VCaP (cell line): ENCODE results near the gene HRK.

ENCODE experiments used
- H3K27ac ChIP-seq: fragments of 450-650 bp; 2 replicates; pipeline ENCODE4 v1.5.1; 2017
- TF ChIP-seq, protein P1 (sequence below): fragments of 450-650 bp; conservative IDR thresholded peaks from 2 replicates; pipeline ENCODE4 v1.5.1; 2017; ENCODE audit warnings: mild to moderate bottlenecking, moderate library complexity

HRK gene

GRCh38 chr12:116855744-116856470 is 25.3 kb downstream of the HRK start:
- TF ChIP-seq, protein P1, sequence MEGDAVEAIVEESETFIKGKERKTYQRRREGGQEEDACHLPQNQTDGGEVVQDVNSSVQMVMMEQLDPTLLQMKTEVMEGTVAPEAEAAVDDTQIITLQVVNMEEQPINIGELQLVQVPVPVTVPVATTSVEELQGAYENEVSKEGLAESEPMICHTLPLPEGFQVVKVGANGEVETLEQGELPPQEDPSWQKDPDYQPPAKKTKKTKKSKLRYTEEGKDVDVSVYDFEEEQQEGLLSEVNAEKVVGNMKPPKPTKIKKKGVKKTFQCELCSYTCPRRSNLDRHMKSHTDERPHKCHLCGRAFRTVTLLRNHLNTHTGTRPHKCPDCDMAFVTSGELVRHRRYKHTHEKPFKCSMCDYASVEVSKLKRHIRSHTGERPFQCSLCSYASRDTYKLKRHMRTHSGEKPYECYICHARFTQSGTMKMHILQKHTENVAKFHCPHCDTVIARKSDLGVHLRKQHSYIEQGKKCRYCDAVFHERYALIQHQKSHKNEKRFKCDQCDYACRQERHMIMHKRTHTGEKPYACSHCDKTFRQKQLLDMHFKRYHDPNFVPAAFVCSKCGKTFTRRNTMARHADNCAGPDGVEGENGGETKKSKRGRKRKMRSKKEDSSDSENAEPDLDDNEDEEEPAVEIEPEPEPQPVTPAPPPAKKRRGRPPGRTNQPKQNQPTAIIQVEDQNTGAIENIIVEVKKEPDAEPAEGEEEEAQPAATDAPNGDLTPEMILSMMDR = no peak
- no peak overlapping the region for H3K27ac ChIP-seq

DNA sequence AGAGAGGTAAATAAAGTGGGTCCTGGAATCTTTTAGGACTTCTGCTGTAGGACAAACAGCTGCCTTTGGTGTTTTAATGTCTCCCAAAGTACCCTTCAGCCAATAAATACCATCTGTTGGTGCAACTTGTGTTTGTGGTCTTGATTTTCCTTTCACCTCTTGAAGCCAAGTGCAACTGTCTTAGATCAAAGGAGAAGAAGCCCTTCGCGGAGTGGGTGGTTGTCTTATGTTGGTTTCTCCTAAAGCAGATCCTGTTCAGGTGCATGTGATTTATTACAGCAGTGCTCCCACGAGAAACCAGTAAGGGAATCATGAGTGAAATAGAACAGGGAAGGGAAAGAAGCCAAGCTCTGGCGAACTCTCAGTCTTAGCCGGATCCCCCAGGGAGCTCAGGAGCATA is 27.7 kb downstream of the HRK start:
- no peak overlapping the region for H3K27ac ChIP-seq

DNA sequence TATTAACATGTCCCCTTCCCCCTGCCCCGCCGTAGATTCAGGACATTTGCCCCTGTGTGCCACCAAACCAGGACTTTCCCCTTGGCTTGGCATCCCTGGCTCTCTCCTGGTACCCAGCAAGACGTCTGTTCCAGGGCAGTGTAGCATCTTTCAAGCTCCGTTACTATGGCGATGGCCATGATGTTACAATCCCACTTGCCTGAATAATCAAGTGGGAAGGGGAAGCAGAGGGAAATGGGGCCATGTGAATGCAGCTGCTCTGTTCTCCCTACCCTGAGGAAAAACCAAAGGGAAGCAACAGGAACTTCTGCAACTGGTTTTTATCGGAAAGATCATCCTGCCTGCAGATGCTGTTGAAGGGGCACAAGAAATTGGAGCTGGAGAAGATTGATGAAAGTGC is 28.9 kb downstream of the HRK start:
- TF ChIP-seq, protein P1 = no peak
- H3K27ac ChIP-seq = no peak overlapping the region

More for the DNA sequence above, 27.7 kb downstream of the HRK start:
- TF ChIP-seq, protein P1 = no peak

DNA sequence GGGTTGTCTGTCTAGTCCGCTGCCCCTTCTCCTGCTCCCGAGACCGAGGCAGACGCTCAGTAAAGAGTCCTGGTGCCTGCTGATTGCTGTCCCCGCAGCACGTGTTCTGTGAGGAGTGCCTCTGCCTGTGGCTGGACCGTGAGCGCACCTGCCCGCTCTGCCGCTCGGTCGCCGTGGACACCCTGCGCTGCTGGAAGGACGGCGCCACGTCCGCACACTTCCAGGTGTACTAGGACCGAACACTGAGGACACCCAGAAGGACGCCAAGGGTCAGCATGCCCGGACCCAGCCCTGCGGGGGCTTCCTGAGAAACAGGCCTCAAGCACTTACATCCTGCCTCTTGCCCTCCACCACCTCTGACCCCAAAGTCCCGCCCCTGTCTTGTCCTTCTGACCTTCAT is 32.0 kb downstream of the HRK start:
- no peak overlapping the region for H3K27ac ChIP-seq
- TF ChIP-seq, protein P1 = no peak

- no peak overlapping the region for H3K27ac ChIP-seq
- TF ChIP-seq, protein P1 = no peak
Observed at GRCh38 chr12:116843085-116843484, 38.2 kb downstream of the HRK start.

DNA sequence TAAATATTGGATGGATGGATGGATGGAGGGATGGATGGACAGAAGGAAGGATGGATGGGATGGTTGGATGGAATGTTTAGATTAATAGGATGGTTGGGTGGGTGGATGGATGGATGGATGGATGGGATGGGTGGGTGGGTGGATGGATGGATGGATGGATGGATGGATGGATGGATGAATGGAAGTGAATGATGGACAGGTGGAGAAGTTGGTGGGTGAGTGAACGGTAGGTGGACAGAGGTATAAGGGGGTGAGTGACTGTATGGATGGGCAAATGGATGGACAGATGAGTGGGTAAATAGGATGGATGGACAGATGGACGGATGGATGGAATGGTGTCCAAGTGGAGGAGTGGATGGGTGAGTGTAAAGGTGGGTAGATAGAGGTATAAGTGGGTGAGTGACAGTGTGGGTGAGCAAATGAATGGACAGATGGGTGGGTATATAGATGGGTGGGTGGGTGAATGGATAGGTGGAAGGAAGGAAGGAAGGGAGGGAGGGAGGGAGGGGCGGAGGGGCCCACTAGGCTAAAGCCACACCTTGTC is 41.9 kb downstream of the HRK start:
- no peak overlapping the region for H3K27ac ChIP-seq
- TF ChIP-seq, protein P1 = no peak

DNA sequence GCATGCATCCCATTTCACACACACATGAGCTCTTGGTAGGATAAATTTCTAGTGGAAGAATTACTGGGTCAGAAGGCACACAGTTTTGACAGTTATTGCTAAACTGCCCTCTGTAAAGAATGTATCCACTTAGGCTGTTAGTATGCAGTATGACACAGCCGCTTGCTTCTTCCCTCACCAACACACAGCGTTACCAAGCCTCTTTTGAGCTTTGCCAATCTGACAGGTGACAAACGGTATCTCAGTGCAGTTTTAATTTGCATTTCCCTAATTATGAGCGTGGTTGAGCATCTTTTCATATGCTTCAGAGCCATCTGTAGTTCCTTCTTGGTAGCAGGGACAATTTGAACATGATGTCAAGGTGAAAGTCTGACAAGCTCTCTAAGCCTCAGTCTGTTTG is 42.9 kb downstream of the HRK start:
- no peak overlapping the region for H3K27ac ChIP-seq
- TF ChIP-seq, protein P1 = no peak
